Large intestine (tissue), 3 donors: ENCODE results near the gene CDH23. TPM values are rescaled to one million over a fixed set of nuclear protein-coding genes. Genes with fewer than 3 reads are reported as not detected.
A peak's percentile ranks its signal among the peaks of the same experiment; 100 is the strongest.

ENCODE experiments used
- DNase-seq, 2 donors: peaks; one replicate each; pipeline versions ENCODE4 v3.0.0 to v3.0.0-alpha.2; 2013
- H3K27ac ChIP-seq: one replicate; pipeline ENCODE4 v1.5.1; 2013; ENCODE audit warnings: low read length
- H3K27me3 ChIP-seq: 2 replicates; pipeline ENCODE4 v1.6.1; 2013; ENCODE audit warnings: low read length; ENCODE audit not compliant: control insufficient read depth, insufficient read depth
- H3K36me3 ChIP-seq: 2 replicates; pipeline ENCODE4 v1.6.1; 2013; ENCODE audit warnings: low read length; ENCODE audit not compliant: control insufficient read depth, insufficient read depth
- H3K4me1 ChIP-seq: one replicate; pipeline ENCODE4 v1.6.1; 2013; ENCODE audit warnings: low read length; ENCODE audit not compliant: control insufficient read depth, insufficient read depth
- H3K4me3 ChIP-seq: one replicate; pipeline ENCODE4 v1.5.1; 2013; ENCODE audit warnings: low read length
- H3K9me3 ChIP-seq: one replicate; pipeline ENCODE4 v1.6.1; 2013; ENCODE audit warnings: mild to moderate bottlenecking, low read depth, low read length, moderate library complexity; ENCODE audit not compliant: control insufficient read depth
- WGBS: methylation state at CpG from one replicate; pipeline ENCODE4 v1.1.5; 2013; ENCODE audit warnings: low lambda C conversion rate; ENCODE audit not compliant: insufficient coverage; 5-methylcytosine and 5-hydroxymethylcytosine counted together
- polyA plus RNA-seq: library from polyadenylated mRNA; unstranded; fragments of 120-200 nt; gene quantifications from one replicate; pipeline ENCODE4 v1.2.1, GENCODE V29; 2013

Gene CDH23
- polyA plus RNA-seq, 1 donor: 1.7 TPM

DNA sequence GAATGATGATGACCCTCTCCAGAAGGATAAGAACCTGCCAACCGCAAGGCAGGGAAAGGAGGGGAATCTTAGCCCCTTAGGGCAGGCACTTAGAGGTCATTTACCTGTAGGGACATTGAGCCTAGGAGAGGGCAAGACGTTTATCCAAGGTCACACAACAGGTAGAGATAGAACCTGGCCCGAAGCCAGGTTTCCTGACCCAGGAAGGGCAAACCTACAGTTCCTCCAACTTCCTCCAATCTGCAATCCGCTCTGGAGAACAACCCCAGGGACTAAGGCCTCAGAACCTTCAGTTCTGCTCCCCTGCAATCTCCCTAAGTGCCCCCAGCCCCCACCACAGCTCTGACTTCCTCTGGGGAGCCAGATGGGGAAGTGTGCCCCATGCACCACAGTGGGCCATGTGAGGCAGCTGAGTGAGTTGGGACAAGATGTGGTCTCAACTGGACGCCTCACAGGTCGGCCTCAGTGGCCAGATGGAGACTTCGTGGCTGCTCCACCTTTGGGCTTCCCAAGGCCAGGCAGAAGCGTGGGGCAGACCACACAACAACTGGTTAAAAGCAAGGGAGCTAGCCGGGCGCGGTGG, 455.7 kb downstream of the CDH23 start:
- no CpG with 5 or more reads among the region's 11 CpGs for WGBS
- Histone ChIP-seq H3K9me3 (no peaks in the 10 kb centered on the region), H3K4me1 (peaks cover 12% of the 10 kb centered on the region), H3K27me3 (no peaks in the 10 kb centered on the region), H3K27ac (no peak overlapping the region), H3K36me3 (no peaks in the 10 kb centered on the region), H3K4me3 (no peak overlapping the region)
- DNase-seq: peak in 1 of 2 donors; percentile 37

DNA sequence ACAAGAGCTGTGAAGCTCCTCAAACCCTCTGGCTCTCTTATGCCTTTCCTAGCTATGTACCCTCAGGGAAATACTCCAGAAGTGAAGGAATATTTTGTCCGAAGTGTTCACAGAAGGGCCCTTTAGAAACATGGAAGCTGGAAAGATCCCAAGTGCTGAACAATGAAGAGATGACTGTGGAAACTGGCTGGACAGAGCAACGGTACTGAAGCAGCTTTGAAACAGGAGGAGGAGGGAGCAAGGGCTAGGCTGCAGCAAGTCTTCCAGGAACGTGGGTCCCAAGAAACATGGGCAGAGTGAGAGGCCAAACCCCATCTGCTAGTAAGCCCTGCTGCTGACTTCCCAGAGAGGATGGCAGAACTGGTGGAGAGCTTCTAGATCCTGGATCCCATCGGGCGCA, 457.3 kb downstream of the CDH23 start:
- no peak for DNase-seq
- WGBS: no CpG with 5 or more reads among the region's 5 CpGs
- Histone ChIP-seq H3K4me1 (peaks cover 7% of the 10 kb centered on the region), H3K9me3 (no peaks in the 10 kb centered on the region), H3K27ac (no peak overlapping the region), H3K4me3 (no peak overlapping the region), H3K36me3 (no peaks in the 10 kb centered on the region), H3K27me3 (no peaks in the 10 kb centered on the region)

DNA sequence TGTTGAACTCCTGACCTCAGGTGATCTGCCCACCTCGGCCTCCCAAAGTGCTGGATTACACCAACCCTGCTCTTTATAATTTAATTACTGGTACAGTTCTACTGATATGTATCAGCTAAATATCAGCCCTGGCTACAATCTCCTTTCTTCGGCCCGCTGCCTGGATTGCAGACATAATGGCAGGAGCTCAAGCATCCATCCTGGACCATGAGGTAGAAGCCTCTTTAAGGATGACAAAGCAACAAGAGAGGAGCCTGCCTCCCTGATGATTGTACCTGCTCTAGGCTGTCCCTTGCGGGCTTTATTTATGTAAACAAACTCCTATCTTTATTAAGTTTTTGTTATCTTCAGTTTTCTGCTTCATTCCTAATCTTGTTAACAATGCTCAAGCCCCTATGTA, 459.9 kb downstream of the CDH23 start:
- H3K27ac ChIP-seq: no peak overlapping the region
- H3K36me3 ChIP-seq: no peaks in the 10 kb centered on the region
- no CpG with 5 or more reads among the region's 4 CpGs for WGBS
- H3K9me3 ChIP-seq: no peaks in the 10 kb centered on the region
- no peak overlapping the region for H3K4me3 ChIP-seq
- peaks cover 2% of the 10 kb centered on the region for H3K4me1 ChIP-seq
- H3K27me3 ChIP-seq: no peaks in the 10 kb centered on the region
- DNase-seq: no peak

DNA sequence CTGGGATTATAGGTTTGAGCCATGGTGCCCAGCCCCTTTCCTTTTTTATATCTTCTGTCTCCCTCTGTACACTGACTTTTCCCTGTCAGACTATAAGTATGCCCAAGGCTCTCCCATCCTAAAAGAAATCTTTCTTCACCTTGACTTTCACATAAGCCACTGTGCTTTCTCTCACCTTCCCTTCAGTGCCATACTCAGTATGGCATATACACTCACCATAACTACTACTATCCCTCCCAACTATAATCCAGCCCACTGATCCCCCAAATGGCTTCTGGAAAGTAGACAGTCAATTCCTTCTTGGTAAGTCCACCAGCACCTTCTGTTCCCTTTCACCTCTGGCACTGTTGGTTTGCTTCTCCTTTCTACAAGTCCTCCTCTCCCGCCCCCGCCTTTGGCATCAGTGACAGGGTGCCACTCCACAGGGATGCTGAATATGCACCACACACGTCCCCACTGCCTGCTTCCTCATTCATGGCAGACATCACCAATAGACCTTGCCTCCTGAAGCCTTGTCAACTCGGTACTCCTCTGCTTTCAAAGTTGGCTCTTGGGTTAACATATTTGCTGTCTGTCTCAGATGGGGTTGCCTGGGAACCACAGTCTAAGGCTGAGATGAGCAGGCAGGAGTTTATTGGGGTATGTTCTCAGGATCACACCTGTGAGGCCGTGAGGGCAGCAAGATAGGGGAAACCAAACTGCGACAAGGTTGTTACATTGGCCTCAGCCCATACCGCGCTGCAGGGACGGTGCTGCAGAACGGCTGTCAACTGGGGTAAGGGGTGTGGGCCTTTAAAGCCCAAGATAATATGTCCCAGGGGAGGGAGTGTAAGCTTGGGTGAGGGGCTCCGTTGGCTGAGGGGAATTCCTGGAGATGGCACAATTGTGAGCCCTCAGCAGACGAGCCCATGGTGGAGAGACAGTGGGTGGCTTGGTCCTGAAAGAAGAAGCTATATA, 461.5 kb downstream of the CDH23 start:
- no CpG with 5 or more reads among the region's 12 CpGs for WGBS
- Histone ChIP-seq H3K27ac (no peak overlapping the region), H3K27me3 (no peaks in the 10 kb centered on the region), H3K9me3 (no peaks in the 10 kb centered on the region), H3K4me3 (no peak overlapping the region), H3K36me3 (no peaks in the 10 kb centered on the region), H3K4me1 (no peaks in the 10 kb centered on the region)
- DNase-seq: no peak

DNA sequence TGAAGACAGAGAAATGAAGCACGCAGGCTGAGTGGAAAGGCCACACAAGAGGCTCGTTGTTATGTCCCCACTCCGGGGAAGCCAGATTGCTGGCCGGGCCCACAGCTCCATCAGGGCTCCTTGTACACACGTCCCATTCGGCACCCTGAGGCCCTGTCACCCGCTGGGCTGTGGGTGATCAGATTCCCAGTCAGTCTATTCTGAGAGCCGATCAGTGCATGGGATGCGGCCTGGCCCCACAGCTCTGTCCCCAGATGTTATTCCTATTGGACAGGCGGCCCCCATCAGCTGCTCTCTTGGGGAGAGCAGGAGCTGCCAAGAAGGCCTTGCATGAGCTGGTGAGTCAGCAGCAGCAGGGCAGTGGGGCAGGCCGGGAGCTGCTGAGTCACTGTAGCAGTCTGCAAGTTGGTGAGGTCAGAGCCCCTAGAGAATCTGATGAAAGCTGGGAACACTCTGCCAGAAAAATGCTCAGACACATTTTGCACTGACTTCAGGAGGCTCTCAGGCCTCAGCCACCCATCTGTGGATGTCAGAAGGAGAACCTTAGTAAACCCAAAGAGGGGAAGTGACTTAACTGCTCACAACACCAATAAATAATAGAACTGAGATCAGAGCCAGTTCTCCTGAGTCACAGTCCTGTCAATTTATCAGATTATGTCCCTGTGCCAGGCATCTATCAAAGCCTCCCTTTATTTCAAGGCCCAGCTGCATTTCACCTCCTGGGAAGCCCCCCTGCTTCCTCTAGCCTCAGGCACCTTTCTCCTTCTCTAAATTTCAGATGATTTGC, 463.7 kb downstream of the CDH23 start:
- H3K27ac ChIP-seq: peak overlapping the region; percentile 35
- no peak overlapping the region for H3K4me3 ChIP-seq
- no peaks in the 10 kb centered on the region for H3K4me1 ChIP-seq
- DNase-seq: peak; percentile 76 to 78
- WGBS: no CpG with 5 or more reads among the region's 11 CpGs
- H3K9me3 ChIP-seq: no peaks in the 10 kb centered on the region
- no peaks in the 10 kb centered on the region for H3K27me3 ChIP-seq
- no peaks in the 10 kb centered on the region for H3K36me3 ChIP-seq

DNA sequence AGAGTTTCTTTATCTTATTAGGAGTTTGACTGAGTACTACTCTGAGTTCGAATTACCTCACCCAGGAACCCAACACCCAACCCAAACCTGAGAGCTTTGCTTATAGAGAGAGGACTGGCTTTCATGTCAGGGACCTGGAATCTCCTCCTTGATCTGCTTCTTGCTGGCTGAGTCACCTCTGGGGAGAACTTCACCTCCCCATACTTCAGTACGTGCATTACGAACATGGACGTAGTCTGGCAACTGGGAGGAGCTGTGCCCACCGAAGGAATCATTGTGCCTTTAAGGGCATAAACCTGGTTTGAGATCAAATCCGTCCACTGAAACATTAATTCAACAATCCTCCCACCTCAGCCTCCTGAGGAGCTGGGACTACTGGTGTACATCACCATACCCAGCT, 466.5 kb downstream of the CDH23 start:
- no CpG with 5 or more reads among the region's 6 CpGs for WGBS
- Histone ChIP-seq H3K27me3 (no peaks in the 10 kb centered on the region), H3K27ac (no peak overlapping the region), H3K9me3 (no peaks in the 10 kb centered on the region), H3K4me1 (peaks cover 5% of the 10 kb centered on the region), H3K4me3 (no peak overlapping the region), H3K36me3 (no peaks in the 10 kb centered on the region)
- no peak for DNase-seq

DNA sequence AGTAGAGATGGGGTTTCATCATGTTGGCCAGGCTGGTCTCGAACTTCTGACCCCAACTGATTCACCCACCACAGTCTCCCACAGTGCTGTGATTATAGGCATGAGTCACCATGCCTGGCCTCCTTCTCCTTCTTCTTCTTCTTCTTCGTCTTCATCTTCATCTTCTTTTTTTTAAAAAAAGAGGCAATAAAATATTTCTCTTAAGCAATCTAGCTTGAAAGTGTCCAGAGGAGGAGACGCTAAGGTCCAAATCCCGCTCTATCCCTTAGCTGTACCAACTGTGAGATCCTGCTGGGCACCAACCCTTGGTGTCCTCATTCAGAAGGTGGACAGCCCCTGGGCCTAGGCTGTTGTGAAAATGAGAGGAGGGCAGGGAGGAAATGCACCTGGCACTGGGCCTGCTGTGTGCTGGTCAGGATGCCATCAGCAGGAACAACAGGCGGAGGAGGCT, 468.2 kb downstream of the CDH23 start:
- DNase-seq: no peak
- no peak overlapping the region for H3K27ac ChIP-seq
- H3K36me3 ChIP-seq: no peaks in the 10 kb centered on the region
- H3K27me3 ChIP-seq: no peaks in the 10 kb centered on the region
- H3K4me3 ChIP-seq: no peak overlapping the region
- H3K4me1 ChIP-seq: peaks cover 5% of the 10 kb centered on the region
- no CpG with 5 or more reads among the region's 5 CpGs for WGBS
- H3K9me3 ChIP-seq: no peaks in the 10 kb centered on the region

Other genes starting within 250 kb of the CDH23 start
- gene UNC5B, start 184.3 kb upstream of the CDH23 start, polyA plus RNA-seq: 10.5 TPM
- 16.2 TPM for gene SLC29A3, start 77.7 kb upstream of the CDH23 start, polyA plus RNA-seq